WTC11 (cell line): Measurements from ENCODE around the gene IPO8. TPM values are rescaled to one million over a fixed set of nuclear protein-coding genes. Genes with fewer than 3 reads are reported as not detected.
A peak's percentile ranks its signal among the peaks of the same experiment; 100 is the strongest.

Experiments
- ATAC-seq: fragments of 200-7000 bp; cut with Tn5 transposase; 2 replicates; pipeline ENCODE4 v1.10.0; 2021; ENCODE audit warnings: mild to moderate bottlenecking, moderate library complexity
- CTCF ChIA-PET: fragments of 300-600 bp; sonication (Branson Sonifier 250); formaldehyde crosslinking; loops from one replicate; lab custom pipeline; 2021; ENCODE audit warnings: antibody characterized with exemption; lab: Charles Lee
- POLR2A ChIA-PET: fragments of 350-600 bp; sonication (Branson Sonifier 250); formaldehyde crosslinking; loops from one replicate; lab custom pipeline; 2021; ENCODE audit warnings: antibody characterized with exemption; lab: Charles Lee
- DNase-seq: peaks from one replicate; pipeline ENCODE4 v3.0.0; 2021; ENCODE audit warnings: low spot score
- H3K27ac Mint-ChIP-seq: 2 replicates; pipeline ENCODE4 v1.8.0; 2021; ENCODE audit warnings: mixed read lengths
- H3K27me3 Mint-ChIP-seq: 2 replicates; pipeline ENCODE4 v1.8.0; 2021; ENCODE audit warnings: low read depth, mild to moderate bottlenecking, moderate library complexity, mixed read lengths
- H3K36me3 Mint-ChIP-seq: 2 replicates; pipeline ENCODE4 v1.8.0; 2021; ENCODE audit warnings: mixed read lengths
- H3K4me1 Mint-ChIP-seq: 2 replicates; pipeline ENCODE4 v1.8.0; 2022; ENCODE audit warnings: mixed read lengths
- H3K4me3 Mint-ChIP-seq: 2 replicates; pipeline ENCODE4 v1.8.0; 2021; ENCODE audit warnings: mild to moderate bottlenecking, moderate library complexity, mixed read lengths
- H3K9me3 Mint-ChIP-seq: 2 replicates; pipeline ENCODE4 v1.8.0; 2021; ENCODE audit warnings: mixed read lengths
- ATF6 ChIP-seq: sonication (generic); formaldehyde crosslinking; IDR thresholded peaks from 2 replicates; pipeline ENCODE4 v1.8.1; 2023; ENCODE audit warnings: mild to moderate bottlenecking, missing genetic modification reagents
- ELF4 ChIP-seq: sonication (generic); formaldehyde crosslinking; IDR thresholded peaks from 2 replicates; pipeline ENCODE4 v1.8.1; 2022; ENCODE audit warnings: low read depth, mild to moderate bottlenecking, moderate library complexity, missing genetic modification reagents
- HMGA2 ChIP-seq: fragments of 250-450 bp; sonication (Bioruptor Pico); IDR thresholded peaks from 2 replicates; pipeline ENCODE4 v1.4.0; 2021; ENCODE audit warnings: mild to moderate bottlenecking, moderate library complexity
- JUN ChIP-seq: sonication (generic); formaldehyde crosslinking; IDR thresholded peaks from 2 replicates; pipeline ENCODE4 v1.8.0; 2023; ENCODE audit warnings: mild to moderate bottlenecking, missing genetic modification reagents
- MXD4 ChIP-seq: fragments of 250-450 bp; sonication (Bioruptor Pico); IDR thresholded peaks from 2 replicates; pipeline ENCODE4 v1.8.0; 2021; ENCODE audit warnings: mild to moderate bottlenecking, moderate library complexity, borderline replicate concordance
- MYBL2 ChIP-seq: sonication (generic); formaldehyde crosslinking; IDR thresholded peaks from 2 replicates; pipeline ENCODE4 v1.8.1; 2023; ENCODE audit warnings: mild to moderate bottlenecking, moderate library complexity, missing genetic modification reagents
- NFATC4 ChIP-seq: fragments of 250-450 bp; sonication (Bioruptor Pico); IDR thresholded peaks from 2 replicates; pipeline ENCODE4 v1.9.0; 2021; ENCODE audit warnings: mild to moderate bottlenecking
- PRDM15 ChIP-seq: sonication (generic); formaldehyde crosslinking; IDR thresholded peaks from 2 replicates; pipeline ENCODE4 v1.8.0; 2022; ENCODE audit warnings: missing genetic modification reagents
- ZBTB21 ChIP-seq: sonication (generic); formaldehyde crosslinking; IDR thresholded peaks from 2 replicates; pipeline ENCODE4 v1.8.1; 2023; ENCODE audit warnings: mild to moderate bottlenecking, missing genetic modification reagents, borderline replicate concordance
- ZNF121 ChIP-seq: sonication (generic); formaldehyde crosslinking; IDR thresholded peaks from 2 replicates; pipeline ENCODE4 v1.8.0; 2023; ENCODE audit warnings: missing genetic modification reagents
- ZNF423 ChIP-seq: fragments of 250-450 bp; sonication (Bioruptor Pico); IDR thresholded peaks from 2 replicates; pipeline ENCODE4 v2.1.2; 2022; ENCODE audit warnings: mild to moderate bottlenecking, moderate library complexity
- total RNA-seq: library from RNA; stranded (reverse); gene quantifications from 3 replicates; pipeline ENCODE4 v1.2.3, GENCODE V29; 2021
- TF ChIP-seq, protein P1 (sequence below): sonication (generic); formaldehyde crosslinking; IDR thresholded peaks from 2 replicates; pipeline ENCODE4 v1.8.1; 2023; ENCODE audit warnings: mild to moderate bottlenecking, missing genetic modification reagents, borderline replicate concordance
- TF ChIP-seq, protein P2 (sequence below): sonication (generic); formaldehyde crosslinking; IDR thresholded peaks from 2 replicates; pipeline ENCODE4 v1.8.1; 2022; ENCODE audit warnings: low read depth, mild to moderate bottlenecking, moderate library complexity, missing genetic modification reagents, borderline replicate concordance
- TF ChIP-seq, protein P3 (sequence below): sonication (generic); formaldehyde crosslinking; IDR thresholded peaks from 2 replicates; pipeline ENCODE4 v1.8.1; 2022; ENCODE audit warnings: mild to moderate bottlenecking, missing genetic modification reagents, moderate library complexity, borderline replicate concordance

Gene IPO8
- total RNA-seq, 1 experiment from 2014 or later, result 44.8 TPM

DNA sequence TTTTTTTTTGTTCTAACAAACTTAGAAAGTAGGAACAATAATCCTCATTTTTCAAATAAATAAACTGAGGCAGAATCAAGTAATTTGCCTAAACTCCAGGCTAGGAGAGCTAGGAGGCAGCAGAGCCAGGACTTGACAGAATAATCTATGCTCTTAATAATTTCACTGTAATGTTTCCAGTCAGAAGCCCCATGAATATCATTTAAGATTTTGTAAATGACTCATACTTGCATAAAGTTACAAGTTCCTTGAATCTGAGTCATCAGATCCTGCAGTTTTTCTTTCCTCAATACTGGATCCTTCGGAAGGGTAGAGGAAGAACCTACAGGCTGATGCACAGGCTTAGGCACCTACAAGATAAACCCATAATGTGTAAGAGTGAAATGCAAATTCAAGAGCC lies 30.1 kb upstream of the IPO8 start (continued):
- TF ChIP-seq ATF6 (no peak), HMGA2 (CRISPR knock-in tag) (no peak), MXD4 (CRISPR knock-in tag) (no peak), ZBTB21 (no peak), JUN (CRISPR knock-in tag) (no peak), ZNF121 (no peak), PRDM15 (no peak), NFATC4 (CRISPR knock-in tag) (no peak), MYBL2 (CRISPR knock-in tag) (no peak)
- TF ChIP-seq, protein P1, sequence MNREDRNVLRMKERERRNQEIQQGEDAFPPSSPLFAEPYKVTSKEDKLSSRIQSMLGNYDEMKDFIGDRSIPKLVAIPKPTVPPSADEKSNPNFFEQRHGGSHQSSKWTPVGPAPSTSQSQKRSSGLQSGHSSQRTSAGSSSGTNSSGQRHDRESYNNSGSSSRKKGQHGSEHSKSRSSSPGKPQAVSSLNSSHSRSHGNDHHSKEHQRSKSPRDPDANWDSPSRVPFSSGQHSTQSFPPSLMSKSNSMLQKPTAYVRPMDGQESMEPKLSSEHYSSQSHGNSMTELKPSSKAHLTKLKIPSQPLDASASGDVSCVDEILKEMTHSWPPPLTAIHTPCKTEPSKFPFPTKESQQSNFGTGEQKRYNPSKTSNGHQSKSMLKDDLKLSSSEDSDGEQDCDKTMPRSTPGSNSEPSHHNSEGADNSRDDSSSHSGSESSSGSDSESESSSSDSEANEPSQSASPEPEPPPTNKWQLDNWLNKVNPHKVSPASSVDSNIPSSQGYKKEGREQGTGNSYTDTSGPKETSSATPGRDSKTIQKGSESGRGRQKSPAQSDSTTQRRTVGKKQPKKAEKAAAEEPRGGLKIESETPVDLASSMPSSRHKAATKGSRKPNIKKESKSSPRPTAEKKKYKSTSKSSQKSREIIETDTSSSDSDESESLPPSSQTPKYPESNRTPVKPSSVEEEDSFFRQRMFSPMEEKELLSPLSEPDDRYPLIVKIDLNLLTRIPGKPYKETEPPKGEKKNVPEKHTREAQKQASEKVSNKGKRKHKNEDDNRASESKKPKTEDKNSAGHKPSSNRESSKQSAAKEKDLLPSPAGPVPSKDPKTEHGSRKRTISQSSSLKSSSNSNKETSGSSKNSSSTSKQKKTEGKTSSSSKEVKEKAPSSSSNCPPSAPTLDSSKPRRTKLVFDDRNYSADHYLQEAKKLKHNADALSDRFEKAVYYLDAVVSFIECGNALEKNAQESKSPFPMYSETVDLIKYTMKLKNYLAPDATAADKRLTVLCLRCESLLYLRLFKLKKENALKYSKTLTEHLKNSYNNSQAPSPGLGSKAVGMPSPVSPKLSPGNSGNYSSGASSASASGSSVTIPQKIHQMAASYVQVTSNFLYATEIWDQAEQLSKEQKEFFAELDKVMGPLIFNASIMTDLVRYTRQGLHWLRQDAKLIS (CRISPR knock-in tag), result no peak
- TF ChIP-seq, protein P2, sequence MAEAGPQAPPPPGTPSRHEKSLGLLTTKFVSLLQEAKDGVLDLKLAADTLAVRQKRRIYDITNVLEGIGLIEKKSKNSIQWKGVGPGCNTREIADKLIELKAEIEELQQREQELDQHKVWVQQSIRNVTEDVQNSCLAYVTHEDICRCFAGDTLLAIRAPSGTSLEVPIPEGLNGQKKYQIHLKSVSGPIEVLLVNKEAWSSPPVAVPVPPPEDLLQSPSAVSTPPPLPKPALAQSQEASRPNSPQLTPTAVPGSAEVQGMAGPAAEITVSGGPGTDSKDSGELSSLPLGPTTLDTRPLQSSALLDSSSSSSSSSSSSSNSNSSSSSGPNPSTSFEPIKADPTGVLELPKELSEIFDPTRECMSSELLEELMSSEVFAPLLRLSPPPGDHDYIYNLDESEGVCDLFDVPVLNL (CRISPR knock-in tag), result no peak
- TF ChIP-seq, protein P3, sequence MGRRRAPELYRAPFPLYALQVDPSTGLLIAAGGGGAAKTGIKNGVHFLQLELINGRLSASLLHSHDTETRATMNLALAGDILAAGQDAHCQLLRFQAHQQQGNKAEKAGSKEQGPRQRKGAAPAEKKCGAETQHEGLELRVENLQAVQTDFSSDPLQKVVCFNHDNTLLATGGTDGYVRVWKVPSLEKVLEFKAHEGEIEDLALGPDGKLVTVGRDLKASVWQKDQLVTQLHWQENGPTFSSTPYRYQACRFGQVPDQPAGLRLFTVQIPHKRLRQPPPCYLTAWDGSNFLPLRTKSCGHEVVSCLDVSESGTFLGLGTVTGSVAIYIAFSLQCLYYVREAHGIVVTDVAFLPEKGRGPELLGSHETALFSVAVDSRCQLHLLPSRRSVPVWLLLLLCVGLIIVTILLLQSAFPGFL (CRISPR knock-in tag), result no peak
- TF ChIP-seq, all 79 proteins: peak for 0

- ChIA-PET CTCF (no interaction called here), POLR2A (interaction anchor here (0.5 kb wide), 1 partner anchor 106 kb away, joined by 5 read pairs; no protein-coding TSS in a partner anchor)
- 0 out of 2 replicates have a peak, but pooled peaks have one; percentile 22 for ATAC-seq
- peaks cover 9% of the 10 kb centered on the region; the same call in 1 of the 2 replicates for H3K4me1 Mint-ChIP-seq
- H3K27me3 Mint-ChIP-seq, result no peaks in the 10 kb centered on the region
- peaks cover 65% of the 10 kb centered on the region for H3K36me3 Mint-ChIP-seq
- TF ChIP-seq ELF4 (no peak), ZNF423 (CRISPR knock-in tag) (no peak)
- H3K27ac Mint-ChIP-seq, result no peak overlapping the region
- DNase-seq, result no peak
- no peak overlapping the region for H3K4me3 Mint-ChIP-seq
- no peaks in the 10 kb centered on the region for H3K9me3 Mint-ChIP-seq
These were observed 23.4 kb upstream of the IPO8 start for GRCh38 chr12:30719060-30719459.
